OCI-LY1 (cell line): ENCODE data around the gene TLE5.

Experiments used
- H2AFZ ChIP-seq: fragments of 200-600 bp; sonication (generic), shearing (Covaris generic); 2 replicates; pipeline ENCODE4 v1.6.0; 2014; ENCODE audit warnings: antibody characterized with exemption, mild to moderate bottlenecking, low read length
- H3F3A ChIP-seq: fragments of 200-600 bp; sonication (generic), shearing (Covaris generic); 2 replicates; pipeline ENCODE4 v1.6.0; 2014; ENCODE audit warnings: mild to moderate bottlenecking, antibody characterized with exemption, low read length, moderate library complexity; ENCODE audit not compliant: insufficient read depth
- H3K27ac ChIP-seq: fragments of 200-600 bp; sonication (generic); 2 replicates; pipeline ENCODE4 v1.5.1; 2014; ENCODE audit warnings: low read length, mixed run types, mild to moderate bottlenecking, low read depth; ENCODE audit not compliant: poor library complexity, severe bottlenecking
- H3K27me3 ChIP-seq: fragments of 200-600 bp; sonication (generic); 2 replicates; pipeline ENCODE4 v1.6.0; 2014; ENCODE audit warnings: antibody characterized with exemption, mild to moderate bottlenecking, low read length, moderate library complexity; ENCODE audit not compliant: insufficient read depth
- H3K36me3 ChIP-seq: fragments of 200-600 bp; sonication (generic); 2 replicates; pipeline ENCODE4 v1.6.1; 2014; ENCODE audit warnings: mild to moderate bottlenecking, antibody characterized with exemption, low read length, moderate library complexity, mixed read lengths; ENCODE audit not compliant: insufficient read depth
- H3K4me1 ChIP-seq: fragments of 200-600 bp; sonication (generic); 2 replicates; pipeline ENCODE4 v1.5.1; 2014; ENCODE audit warnings: mild to moderate bottlenecking, low read length, moderate library complexity; ENCODE audit not compliant: insufficient read depth, severe bottlenecking
- H3K4me2 ChIP-seq: fragments of 200-600 bp; sonication (generic), shearing (Covaris generic); 2 replicates; pipeline ENCODE4 v1.6.1; 2014; ENCODE audit warnings: low read length
- H3K4me3 ChIP-seq: fragments of 200-600 bp; sonication (generic); 2 replicates; pipeline ENCODE4 v1.5.1; 2014; ENCODE audit warnings: low read length, low read depth, mild to moderate bottlenecking, mixed read lengths; ENCODE audit not compliant: poor library complexity, severe bottlenecking
- H3K79me2 ChIP-seq: fragments of 200-600 bp; shearing (Covaris generic); 2 replicates; pipeline ENCODE4 v1.6.1; 2016; ENCODE audit warnings: mixed run types, low read length, mixed read lengths; ENCODE audit not compliant: insufficient read depth
- H3K9ac ChIP-seq: fragments of 200-600 bp; sonication (generic), shearing (Covaris generic); 2 replicates; pipeline ENCODE4 v1.6.1; 2014; ENCODE audit warnings: mild to moderate bottlenecking, low read length, mixed read lengths
- H3K9me2 ChIP-seq: fragments of 200-600 bp; sonication (generic), shearing (Covaris generic); 2 replicates; pipeline ENCODE4 v1.6.1; 2014; ENCODE audit warnings: low read depth, mild to moderate bottlenecking, low read length, mixed read lengths
- H3K9me3 ChIP-seq: fragments of 200-600 bp; shearing (Covaris generic); 2 replicates; pipeline ENCODE4 v1.6.1; 2014; ENCODE audit warnings: low read length, mixed read lengths
- H4K20me1 ChIP-seq: fragments of 200-600 bp; sonication (generic), shearing (Covaris generic); 2 replicates; pipeline ENCODE4 v1.6.0; 2016; ENCODE audit warnings: mild to moderate bottlenecking, low read length; ENCODE audit not compliant: insufficient read depth
- EZH2 ChIP-seq: fragments of 200-600 bp; sonication (generic), shearing (Covaris generic); IDR thresholded peaks from 2 replicates; pipeline ENCODE4 v1.8.0; 2017; ENCODE audit warnings: borderline replicate concordance, mixed run types, mild to moderate bottlenecking, antibody characterized with exemption, low read length, moderate library complexity, mixed read lengths
- TF ChIP-seq, protein P1 (sequence below): fragments of 200-600 bp; sonication (generic), shearing (Covaris generic); IDR thresholded peaks from 2 replicates; pipeline ENCODE4 v1.5.1; 2017; ENCODE audit warnings: mild to moderate bottlenecking, antibody characterized with exemption, low read length, moderate library complexity, mixed read lengths

Gene TLE5

DNA sequence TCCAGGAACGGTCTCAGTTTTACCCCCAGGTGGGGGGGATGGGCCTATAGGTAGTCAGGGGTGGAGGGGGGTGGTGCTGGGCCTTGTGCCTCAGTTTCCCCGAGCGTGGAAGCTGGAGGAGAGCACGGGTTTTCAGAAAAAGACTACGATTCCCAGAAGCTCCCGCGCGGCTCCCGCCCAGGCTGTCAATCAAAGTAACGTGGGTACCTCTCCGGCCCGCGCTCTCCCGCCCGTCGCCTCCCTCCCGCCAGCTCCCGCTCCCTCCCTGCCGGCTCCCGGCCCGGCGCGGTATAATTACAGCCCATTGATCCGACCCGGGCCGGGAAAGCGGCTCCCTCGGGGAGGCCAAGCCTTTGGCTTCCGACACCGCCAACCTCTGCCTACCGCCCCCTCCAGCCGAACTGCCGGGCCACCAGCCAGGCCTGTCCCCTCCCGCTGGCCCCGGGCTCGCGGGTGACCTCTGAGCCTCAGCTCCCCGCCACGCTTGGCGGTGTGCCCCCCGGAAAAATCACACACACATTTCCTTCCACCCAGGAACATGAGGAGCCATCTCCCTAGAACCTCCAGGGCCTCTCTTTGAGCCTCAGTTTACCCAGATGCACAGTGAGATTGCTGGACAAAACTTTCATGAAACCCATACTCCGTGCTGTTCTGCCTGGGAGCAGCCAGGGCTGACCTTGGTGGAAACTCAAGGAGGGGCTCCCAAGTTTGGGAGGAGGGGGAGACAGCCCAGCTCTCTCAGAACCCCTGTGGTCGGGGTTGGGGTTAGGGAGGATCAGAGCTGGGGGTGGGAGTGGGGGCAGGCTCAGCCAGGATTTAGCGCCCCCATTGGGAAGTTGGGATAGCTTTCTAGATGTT is 25.9 kb downstream of the TLE5 start:
- H3K9me3 ChIP-seq = no peaks in the 10 kb centered on the region
- no peaks in the 10 kb centered on the region for H3K36me3 ChIP-seq
- peak overlapping the region; percentile 65 for H3K4me3 ChIP-seq
- no peaks in the 10 kb centered on the region for H3K9me2 ChIP-seq
- peaks cover 15% of the 10 kb centered on the region for H3K4me1 ChIP-seq
- peak overlapping the region; percentile 56; the same call in 1 of the 2 replicates for H2AFZ ChIP-seq
- peak overlapping the region; percentile 92 for H3K4me2 ChIP-seq
- H3K9ac ChIP-seq = peak overlapping the region; percentile 62
- H3K79me2 ChIP-seq = no peaks in the 10 kb centered on the region
- no peak overlapping the region for H3K27ac ChIP-seq
- H4K20me1 ChIP-seq = no peaks in the 10 kb centered on the region
- TF ChIP-seq EZH2 = no peak
- TF ChIP-seq, protein P1, sequence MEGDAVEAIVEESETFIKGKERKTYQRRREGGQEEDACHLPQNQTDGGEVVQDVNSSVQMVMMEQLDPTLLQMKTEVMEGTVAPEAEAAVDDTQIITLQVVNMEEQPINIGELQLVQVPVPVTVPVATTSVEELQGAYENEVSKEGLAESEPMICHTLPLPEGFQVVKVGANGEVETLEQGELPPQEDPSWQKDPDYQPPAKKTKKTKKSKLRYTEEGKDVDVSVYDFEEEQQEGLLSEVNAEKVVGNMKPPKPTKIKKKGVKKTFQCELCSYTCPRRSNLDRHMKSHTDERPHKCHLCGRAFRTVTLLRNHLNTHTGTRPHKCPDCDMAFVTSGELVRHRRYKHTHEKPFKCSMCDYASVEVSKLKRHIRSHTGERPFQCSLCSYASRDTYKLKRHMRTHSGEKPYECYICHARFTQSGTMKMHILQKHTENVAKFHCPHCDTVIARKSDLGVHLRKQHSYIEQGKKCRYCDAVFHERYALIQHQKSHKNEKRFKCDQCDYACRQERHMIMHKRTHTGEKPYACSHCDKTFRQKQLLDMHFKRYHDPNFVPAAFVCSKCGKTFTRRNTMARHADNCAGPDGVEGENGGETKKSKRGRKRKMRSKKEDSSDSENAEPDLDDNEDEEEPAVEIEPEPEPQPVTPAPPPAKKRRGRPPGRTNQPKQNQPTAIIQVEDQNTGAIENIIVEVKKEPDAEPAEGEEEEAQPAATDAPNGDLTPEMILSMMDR = no peak
- peaks cover 31% of the 10 kb centered on the region for H3K27me3 ChIP-seq
- H3F3A ChIP-seq = no peaks in the 10 kb centered on the region

DNA sequence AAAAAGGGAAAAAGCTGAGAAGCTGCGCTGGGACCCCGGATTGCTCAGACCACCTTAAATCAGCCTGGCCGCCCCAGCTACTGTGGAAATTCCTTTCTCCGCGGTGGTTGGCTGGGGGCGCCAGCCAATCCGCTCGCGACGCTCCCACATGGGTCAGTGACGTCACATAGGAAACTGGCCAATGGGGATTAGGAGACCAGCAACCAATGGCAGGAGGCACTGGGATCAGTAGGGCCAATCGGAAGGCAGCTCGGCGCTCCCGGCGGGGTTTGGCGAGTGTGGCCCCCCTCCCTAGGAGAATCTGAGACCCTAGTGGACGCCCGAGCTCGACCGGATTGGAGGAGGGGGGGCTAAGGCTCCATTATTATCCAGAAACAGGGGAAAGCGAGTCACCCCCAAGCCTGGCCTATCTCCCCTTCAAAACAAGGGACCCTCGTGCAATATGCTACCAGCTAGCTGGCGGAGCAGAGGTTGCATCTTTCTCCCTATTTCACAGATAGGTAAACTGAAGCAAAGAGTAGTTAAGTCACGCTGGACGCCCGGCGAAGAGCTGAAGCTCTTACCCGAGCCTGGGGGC is 26.7 kb downstream of the TLE5 start:
- Histone ChIP-seq H3K27me3 (peaks cover 31% of the 10 kb centered on the region), H4K20me1 (no peaks in the 10 kb centered on the region), H3K9ac (peak overlapping the region; percentile 62), H2AFZ (peak overlapping the region; percentile 56; the same call in 1 of the 2 replicates), H3K27ac (no peak overlapping the region), H3K36me3 (no peaks in the 10 kb centered on the region), H3K4me3 (peak overlapping the region; percentile 65), H3K9me2 (no peaks in the 10 kb centered on the region), H3K9me3 (no peaks in the 10 kb centered on the region), H3F3A (no peaks in the 10 kb centered on the region), H3K4me1 (peaks cover 15% of the 10 kb centered on the region), H3K79me2 (no peaks in the 10 kb centered on the region), H3K4me2 (peak overlapping the region; percentile 92)
- TF ChIP-seq EZH2 = no peak
- TF ChIP-seq, protein P1 = no peak

DNA sequence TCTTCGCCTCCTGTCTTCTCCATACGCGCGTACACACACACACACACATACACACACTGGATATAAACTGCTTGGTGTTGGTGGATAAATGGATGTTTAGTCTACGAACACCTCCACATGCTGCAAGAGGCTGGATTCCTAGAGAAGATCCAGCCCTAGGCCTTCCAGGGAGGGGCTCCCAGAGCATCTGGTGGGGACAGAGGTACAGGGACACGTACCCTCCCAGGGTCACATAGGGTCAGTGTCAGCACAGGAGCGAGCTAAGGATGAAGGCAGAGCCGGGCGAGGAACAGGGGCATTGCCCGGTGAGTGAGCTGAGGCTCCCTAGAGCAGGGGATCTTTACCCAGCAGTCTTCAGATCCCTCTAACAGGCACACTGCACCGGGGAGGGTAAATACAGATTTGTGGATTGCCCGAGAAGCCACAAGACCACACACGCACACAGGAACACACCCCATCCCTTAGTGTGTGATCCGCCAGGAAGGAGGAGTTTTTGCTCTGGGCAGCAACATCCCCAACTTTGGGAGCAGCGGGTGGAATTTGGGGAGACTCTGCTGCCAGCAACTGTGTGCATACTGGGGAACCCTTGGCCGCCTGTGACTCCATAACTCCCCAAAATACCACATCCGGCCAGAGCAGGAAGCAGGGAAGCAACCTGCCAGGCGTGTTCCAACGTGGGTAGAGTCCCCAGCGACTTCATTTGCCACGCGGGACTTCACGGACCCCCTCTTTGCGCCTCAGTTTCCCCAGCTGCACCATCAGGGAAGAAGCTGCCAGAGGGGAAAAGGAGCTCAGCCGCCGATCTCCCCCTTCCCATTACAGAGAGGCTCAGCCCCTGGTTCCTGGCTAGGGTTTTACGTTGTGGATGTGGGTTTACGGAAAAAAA is 27.4 kb downstream of the TLE5 start:
- peak overlapping the region; percentile 92 for H3K4me2 ChIP-seq
- H3K27ac ChIP-seq = no peak overlapping the region
- no peak overlapping the region for H2AFZ ChIP-seq
- H3K79me2 ChIP-seq = no peaks in the 10 kb centered on the region
- H4K20me1 ChIP-seq = no peaks in the 10 kb centered on the region
- H3K4me3 ChIP-seq = peak overlapping the region; percentile 50
- no peaks in the 10 kb centered on the region for H3K9me3 ChIP-seq
- peaks cover 30% of the 10 kb centered on the region for H3K27me3 ChIP-seq
- no peaks in the 10 kb centered on the region for H3K36me3 ChIP-seq
- H3F3A ChIP-seq = no peaks in the 10 kb centered on the region
- TF ChIP-seq EZH2 = no peak
- TF ChIP-seq, protein P1 = no peak
- peak overlapping the region; percentile 12; the same call in 1 of the 2 replicates for H3K9ac ChIP-seq
- H3K4me1 ChIP-seq = peaks cover 15% of the 10 kb centered on the region
- no peaks in the 10 kb centered on the region for H3K9me2 ChIP-seq
